Measurements from ENCODE around the gene UNC45A.

The UNC45A gene

GRCh38 chr15:90968434-90968833 lies 33.3 kb downstream of the UNC45A start:
- DNase-seq = no peak

GRCh38 chr15:90970274-90970673 lies 35.2 kb downstream of the UNC45A start:
- DNase-seq = no peak

- no peak for DNase-seq
These were observed 37.0 kb downstream of the UNC45A start for GRCh38 chr15:90972133-90972532.

GRCh38 chr15:90974216-90974615 lies 39.1 kb downstream of the UNC45A start:
- DNase-seq = no peak

GRCh38 chr15:90979582-90979981 lies 44.5 kb downstream of the UNC45A start:
- DNase-seq = no peak

GRCh38 chr15:90981681-90982080 lies 46.6 kb downstream of the UNC45A start:
- no peak for DNase-seq

- peak in 1 of 5 experiments; percentile 70 for DNase-seq
These were observed 47.0 kb downstream of the UNC45A start for GRCh38 chr15:90982135-90982534.

- DNase-seq = peak in 1 of 5 experiments; percentile 64
These were observed 51.9 kb downstream of the UNC45A start for GRCh38 chr15:90986790-90987507.

GRCh38 chr15:90987561-90988141 lies 52.6 kb downstream of the UNC45A start:
- DNase-seq = no peak

GRCh38 chr15:90988296-90988695 lies 53.2 kb downstream of the UNC45A start:
- peak in 1 of 5 experiments; percentile 26 for DNase-seq

GRCh38 chr15:90989040-90989768 lies 54.1 kb downstream of the UNC45A start:
- peak in 1 of 5 experiments; percentile 43 for DNase-seq

GRCh38 chr15:90990446-90990845 lies 55.4 kb downstream of the UNC45A start:
- no peak for DNase-seq

- DNase-seq = no peak
These were observed 56.7 kb downstream of the UNC45A start for GRCh38 chr15:90991587-90992285.

GRCh38 chr15:90994059-90994416 lies 59.0 kb downstream of the UNC45A start:
- DNase-seq = no peak

GRCh38 chr15:90994417-90995311 lies 59.6 kb downstream of the UNC45A start, which contains the start of gene PRC1:
PRC1 (minus strand) TSS chr15:90994535; CDS start chr15:90994417, 118 bp downstream.
- peak; percentile 94 to 98 (median 97) for DNase-seq

- DNase-seq = no peak
These were observed 63.7 kb downstream of the UNC45A start for GRCh38 chr15:90998737-90999136.

- no peak for DNase-seq
These were observed 66.1 kb downstream of the UNC45A start for GRCh38 chr15:91001209-91001608.
